Epithelial cell of prostate (primary cell): ENCODE data around the gene DYRK4.

ENCODE experiments used
- DNase-seq: peaks from one replicate; pipeline ENCODE4 v3.0.0-alpha.2; 2011; ENCODE audit warnings: low read depth, low spot score
- H3K27ac ChIP-seq: fragments of 450-650 bp; 2 replicates; pipeline ENCODE4 v1.5.1; 2017; ENCODE audit warnings: mild to moderate bottlenecking

Gene DYRK4

DNA sequence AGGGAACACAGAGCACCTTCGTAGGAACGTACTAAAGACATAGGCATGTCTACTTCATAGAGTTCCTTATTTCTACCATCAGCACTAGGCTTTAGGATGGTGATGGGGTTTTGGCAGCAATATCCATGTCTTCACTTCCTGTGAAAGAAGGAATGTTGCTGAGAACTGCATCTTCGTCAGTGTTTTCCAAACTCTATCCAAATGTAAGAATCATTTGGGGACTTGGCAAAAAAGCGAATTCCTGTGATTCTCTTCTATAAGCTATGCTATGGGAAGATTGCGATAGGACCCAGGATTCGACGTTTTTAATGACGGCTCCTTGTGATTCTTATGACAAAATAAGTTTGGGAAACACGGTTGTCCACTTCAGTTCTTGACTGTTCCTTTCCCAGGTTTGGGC lies 47.1 kb downstream of the DYRK4 start:
- H3K27ac ChIP-seq: no peak overlapping the region
- DNase-seq: no peak

DNA sequence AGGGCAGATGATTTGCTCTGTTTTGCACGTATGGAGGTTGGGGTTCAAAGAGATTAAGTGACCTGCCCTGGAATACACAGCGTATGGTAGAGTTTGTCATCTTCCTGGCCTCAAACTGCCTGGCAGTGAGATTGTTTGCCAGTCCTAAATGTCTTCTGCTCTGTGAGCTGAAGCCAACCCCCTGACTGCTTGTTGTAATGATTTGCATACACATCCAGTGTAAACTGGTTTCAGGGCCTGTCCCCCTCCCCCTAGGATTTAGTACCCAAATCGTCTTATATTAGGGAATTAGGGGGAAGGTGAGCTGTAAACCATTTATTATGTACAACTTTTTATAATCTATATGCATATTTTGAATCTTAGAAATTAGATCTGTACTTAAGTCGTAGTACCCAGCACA lies 48.5 kb downstream of the DYRK4 start:
- no peak overlapping the region for H3K27ac ChIP-seq
- no peak for DNase-seq

DNA sequence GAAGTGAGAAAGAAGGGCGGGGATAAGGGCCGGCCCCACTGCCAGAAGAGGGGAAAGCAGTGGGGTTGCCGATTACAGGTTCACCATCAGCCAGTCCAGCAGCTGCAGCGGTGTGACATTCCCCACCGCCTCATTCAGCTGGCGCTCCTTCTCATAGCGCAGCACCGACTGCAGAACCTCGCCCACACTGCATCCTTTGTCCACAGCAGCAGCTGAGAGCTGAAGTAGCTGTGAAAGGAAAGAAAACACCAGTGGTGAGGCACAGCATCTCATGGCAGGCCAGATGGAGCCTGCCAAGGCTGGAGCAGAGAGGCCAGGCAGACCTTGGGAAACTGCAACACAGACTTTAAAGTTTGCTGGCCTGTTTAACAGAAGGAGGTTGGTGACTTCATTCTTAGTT lies 53.7 kb downstream of the DYRK4 start:
- no peak overlapping the region for H3K27ac ChIP-seq
- DNase-seq: no peak

DNA sequence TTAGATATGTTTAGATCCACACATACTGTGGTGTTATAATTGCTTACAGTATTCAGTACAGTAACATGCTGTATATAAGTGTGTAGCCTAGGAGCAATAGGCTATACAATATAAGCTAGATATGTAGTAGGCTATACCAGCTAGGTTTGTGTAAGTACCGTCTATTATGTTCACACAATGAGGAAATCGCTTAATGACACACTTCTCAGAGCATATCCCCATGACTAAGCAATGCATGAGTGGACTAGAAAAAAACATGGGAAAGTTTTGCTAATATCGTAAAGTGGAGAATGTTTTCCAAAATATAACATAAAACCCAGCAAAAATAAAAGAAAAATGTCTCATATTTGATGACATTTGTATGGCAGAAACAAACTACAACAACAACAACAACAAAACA lies 59.5 kb downstream of the DYRK4 start:
- no peak for DNase-seq
- H3K27ac ChIP-seq: no peak overlapping the region

DNA sequence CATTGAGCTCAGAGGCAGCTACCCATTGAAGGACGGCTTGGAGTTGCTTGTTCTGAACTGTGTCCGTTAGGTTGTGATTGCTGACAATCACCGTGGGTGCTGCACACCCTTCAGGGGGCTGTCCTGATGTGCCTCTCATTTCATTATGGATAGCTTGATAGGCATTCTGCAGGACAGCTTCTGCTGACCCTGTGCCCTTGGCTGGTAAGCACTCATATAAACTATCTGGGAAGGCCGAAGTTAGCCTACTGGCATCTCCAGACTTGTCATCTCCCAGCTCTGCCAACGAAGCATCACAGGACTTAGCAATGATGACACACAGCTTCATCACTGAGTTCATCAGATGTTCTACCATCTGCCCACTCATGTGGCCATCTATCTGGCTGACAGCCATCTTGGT lies 64.5 kb downstream of the DYRK4 start:
- no peak for DNase-seq
- H3K27ac ChIP-seq: no peak overlapping the region

DNA sequence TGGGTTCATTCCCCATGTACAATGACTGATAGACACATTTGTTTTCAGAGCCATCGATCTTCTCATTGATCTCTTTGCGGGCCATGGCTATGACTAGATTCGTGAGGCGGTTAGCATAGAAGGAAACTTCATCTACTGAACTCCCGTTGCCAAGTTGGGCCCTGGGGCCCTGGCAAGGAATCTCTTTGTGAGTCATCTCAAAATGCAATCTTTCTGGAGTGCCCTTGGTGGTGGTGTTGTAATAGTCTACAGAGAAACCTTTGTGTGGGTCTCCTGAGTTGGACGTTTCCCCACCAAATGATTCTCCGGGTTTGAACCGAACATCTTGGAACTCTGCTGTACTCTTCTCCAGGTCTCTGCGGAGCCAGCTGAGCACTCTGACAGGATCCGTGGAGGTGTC lies 66.4 kb downstream of the DYRK4 start:
- H3K27ac ChIP-seq: no peak overlapping the region
- no peak for DNase-seq

DNA sequence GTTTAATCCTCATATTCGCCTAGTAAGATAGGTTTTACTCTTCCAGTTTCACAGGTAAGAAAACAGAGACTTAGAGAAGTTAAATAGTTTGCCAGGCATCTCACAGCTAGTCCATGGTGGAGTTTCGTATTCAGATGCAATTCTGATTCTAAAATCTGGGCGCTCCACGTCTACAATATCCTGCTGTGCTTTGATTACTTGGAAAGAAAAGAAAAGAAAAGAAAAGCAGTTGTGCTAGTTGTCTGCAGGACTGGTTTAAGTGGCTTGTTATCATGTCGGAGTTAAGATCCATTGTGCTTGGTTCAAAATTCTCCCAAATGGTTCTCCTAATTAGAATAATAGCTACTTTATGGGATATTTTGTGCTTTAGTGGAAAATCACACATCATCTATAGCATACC lies 68.3 kb downstream of the DYRK4 start:
- no peak overlapping the region for H3K27ac ChIP-seq
- DNase-seq: no peak

DNA sequence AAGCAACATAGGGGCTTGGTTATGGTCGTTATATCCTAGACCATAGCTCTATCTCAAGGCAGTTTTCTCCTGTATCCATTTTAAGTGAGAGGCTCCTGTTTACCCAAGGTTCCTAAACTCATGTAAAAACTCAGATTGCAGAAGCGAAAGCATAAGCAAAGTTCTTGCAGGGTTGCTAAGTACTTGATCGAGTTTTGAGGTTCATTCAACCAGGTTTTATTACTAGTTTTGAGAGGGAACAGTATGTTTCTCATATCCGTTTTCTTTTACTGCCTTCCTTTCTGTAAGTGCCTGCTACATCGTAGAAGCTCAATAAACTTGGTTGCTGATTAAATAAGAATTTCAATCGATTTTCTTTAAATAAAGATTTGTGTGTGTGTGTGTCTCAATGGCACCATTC lies 81.7 kb downstream of the DYRK4 start:
- no peak for DNase-seq
- H3K27ac ChIP-seq: no peak overlapping the region

DNA sequence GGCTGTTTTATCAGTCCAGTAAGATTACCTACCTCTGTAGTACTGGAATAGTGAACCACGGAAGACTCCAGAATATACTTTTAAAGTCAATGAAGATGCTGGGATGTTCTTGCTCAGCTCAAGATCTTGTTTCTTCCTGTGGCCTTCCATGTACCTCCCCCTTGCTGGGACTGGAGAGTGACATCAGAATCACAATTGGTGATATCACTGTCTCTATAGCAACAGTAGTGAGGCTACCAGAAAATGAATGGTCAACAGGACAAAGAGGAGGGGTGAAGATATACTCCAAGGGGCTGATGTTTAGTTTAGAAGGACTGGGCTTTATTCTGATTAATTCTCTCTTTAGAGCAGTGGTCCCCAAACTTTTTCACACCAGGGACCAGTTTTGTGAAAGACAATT lies 83.0 kb downstream of the DYRK4 start:
- DNase-seq: no peak
- H3K27ac ChIP-seq: no peak overlapping the region

DNA sequence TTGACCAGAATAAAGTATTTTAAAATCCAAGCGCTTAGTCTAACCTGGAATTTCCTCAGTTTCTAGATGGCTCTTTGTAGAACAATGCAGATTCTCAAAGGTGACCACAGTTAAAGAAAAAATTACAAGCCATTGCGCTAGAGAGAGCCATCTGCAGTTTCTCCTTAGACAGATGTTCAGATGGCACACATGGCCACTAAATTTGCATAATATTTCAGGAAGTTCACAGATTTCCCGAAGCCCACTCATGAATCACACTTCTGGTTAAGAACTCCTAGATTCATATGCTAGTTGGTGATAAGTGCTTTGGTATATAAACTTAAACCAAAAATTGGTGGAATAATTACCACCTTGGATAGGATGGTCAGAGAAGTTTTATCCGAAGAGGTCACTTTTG lies 86.1 kb downstream of the DYRK4 start:
- H3K27ac ChIP-seq: peak overlapping the region; percentile 81
- DNase-seq: no peak

DNA sequence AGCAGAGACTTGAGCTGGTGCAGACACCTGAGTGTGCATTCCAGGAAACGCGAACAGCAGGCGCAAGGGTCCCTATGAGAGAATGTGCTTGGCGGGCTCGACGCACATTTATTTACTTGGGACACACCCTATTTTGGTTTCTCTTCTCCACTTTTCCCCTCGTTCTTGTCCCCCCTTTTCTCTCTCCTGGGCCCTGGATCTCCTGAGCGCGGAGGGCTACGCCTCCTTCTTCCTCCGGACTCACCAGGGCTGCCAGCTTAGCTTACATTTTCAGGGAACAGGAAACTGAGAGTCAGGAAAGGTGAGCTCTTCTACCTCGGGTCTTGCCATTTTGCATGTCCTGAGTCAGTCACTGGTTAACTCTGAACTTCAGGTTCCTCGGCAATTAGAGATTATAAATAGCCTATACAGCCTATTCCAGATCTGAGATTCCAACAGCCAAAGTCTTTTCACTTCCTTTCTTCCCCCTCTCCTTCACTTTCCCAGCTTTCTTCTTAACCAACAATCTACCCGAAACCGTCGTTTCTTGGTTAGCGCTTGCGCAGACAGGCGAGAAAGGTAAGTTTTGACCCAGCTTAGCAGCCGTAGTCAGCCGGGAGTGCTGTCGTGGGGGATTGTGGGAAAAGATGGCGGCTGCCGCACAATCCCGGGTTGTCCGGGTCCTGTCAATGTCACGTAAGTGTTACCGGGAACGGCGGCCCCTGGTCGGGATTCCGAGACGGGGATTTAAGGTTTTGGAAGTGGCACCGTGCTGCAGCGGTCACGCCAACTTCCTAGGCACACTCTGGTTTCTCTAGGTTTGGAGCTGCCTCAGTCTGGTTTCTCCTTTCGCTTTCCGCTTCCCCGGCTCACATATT lies 86.7 kb downstream of the DYRK4 start, which contains the start of the genes AKAP3 and NDUFA9:
TSS of gene AKAP3 (minus strand) at position 551 of the 857 bp plus-strand sequence. CDS start 10,855 bp downstream, outside the sequence.
TSS of gene NDUFA9 (plus strand) at position 614 of the 857 bp plus-strand sequence. CDS start at position 627, 13 bp downstream.
- peak within 1 kb of the TSS; percentile 81 for H3K27ac ChIP-seq
- DNase-seq: peak; percentile 16

DNA sequence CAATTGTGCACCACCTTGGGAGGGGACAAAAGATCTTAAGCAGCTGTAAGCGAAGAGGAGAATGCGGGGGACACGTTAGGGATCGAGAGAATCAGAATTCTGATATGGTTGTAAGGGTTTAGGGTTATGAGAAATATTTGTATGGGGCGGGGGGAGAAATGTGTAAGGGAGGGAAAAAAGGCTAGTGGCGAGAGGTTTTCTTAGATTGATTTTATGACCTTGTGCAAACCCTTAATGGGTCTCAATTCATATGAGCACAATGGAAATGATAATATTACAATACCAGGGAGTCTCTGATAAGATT lies 87.3 kb downstream of the DYRK4 start:
- DNase-seq: no peak
- peak overlapping the region; percentile 81 for H3K27ac ChIP-seq

DNA sequence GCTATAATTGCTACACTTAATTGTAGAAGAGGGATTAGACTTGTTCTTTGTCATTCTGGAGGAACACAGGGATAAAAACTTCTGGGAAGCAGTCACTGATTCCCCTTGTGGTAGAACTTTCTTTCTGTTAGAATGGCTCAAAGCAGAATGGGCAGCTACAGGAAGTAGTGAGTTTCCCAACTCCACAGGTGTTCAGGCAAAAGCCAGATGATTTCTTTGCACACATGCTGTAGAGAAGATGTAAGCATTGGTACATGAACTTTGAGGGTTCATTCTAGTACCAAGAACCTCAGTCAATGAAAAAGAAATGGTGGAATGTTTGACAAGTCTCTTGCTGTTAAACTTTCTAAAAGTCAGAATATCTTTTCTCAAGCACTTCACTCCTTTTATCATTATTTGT lies 91.2 kb downstream of the DYRK4 start:
- DNase-seq: no peak
- no peak overlapping the region for H3K27ac ChIP-seq

DNA sequence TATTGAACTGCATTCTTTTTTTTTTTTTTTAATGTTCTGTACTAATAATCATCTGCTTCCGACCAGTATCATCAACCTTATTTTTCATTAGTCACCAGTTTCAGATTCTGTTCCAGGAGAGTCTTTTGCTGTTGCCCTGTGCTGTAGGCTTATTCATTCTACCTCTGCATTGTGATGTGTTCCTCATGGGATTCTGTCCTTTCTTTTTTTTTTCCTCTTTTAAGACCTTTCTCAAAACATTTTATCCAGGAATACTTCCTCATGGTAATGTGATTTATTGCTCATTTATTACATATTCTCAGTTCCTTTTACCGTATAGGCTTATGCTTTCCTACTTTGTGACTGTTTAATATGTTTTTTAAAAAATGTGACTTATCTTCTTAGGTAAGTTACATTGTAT lies 91.7 kb downstream of the DYRK4 start:
- DNase-seq: no peak
- H3K27ac ChIP-seq: no peak overlapping the region
